ENCODE measurements around the gene DAP3.
"Not testable (repeated sequence)": the region's sequence is repeated elsewhere in the genome, so short reads cannot be mapped to it uniquely, and the experiment has no call there.

DAP3 gene

GRCh38 chr1:155689081-155689607 lies at the start of gene DAP3:
DAP3 (plus strand) TSS chr1:155689091; CDS start chr1:155709780, 20,689 bp downstream.
- not testable (repeated sequence) for TF ChIP-seq GATA3, GATA2 (IDR thresholded peaks at IDR 0.05; ENCODE audit: low read depth, low read length)

GRCh38 chr1:155640367-155640766 lies 48.5 kb upstream of the DAP3 start:
- no peak for TF ChIP-seq GATA2 (IDR thresholded peaks at IDR 0.05; ENCODE audit: low read depth, low read length)
- no peak for TF ChIP-seq GATA3 (IDR thresholded peaks at IDR 0.05; ENCODE audit: low read depth, low read length)

- no peak for TF ChIP-seq GATA3 (IDR thresholded peaks at IDR 0.05; ENCODE audit: low read depth, low read length)
- no peak for TF ChIP-seq GATA2 (IDR thresholded peaks at IDR 0.05; ENCODE audit: low read depth, low read length)
Measured at GRCh38 chr1:155643230-155643629, 45.7 kb upstream of the DAP3 start.

- no peak for TF ChIP-seq GATA2 (IDR thresholded peaks at IDR 0.05; ENCODE audit: low read depth, low read length)
- TF ChIP-seq GATA3 (IDR thresholded peaks at IDR 0.05; ENCODE audit: low read depth, low read length), result no peak
Measured at GRCh38 chr1:155645034-155645598, 43.8 kb upstream of the DAP3 start.

- TF ChIP-seq GATA2 (IDR thresholded peaks at IDR 0.05; ENCODE audit: low read depth, low read length), result no peak
- TF ChIP-seq GATA3 (IDR thresholded peaks at IDR 0.05; ENCODE audit: low read depth, low read length), result no peak
Measured at GRCh38 chr1:155645648-155646047, 43.2 kb upstream of the DAP3 start.

- TF ChIP-seq GATA2 (IDR thresholded peaks at IDR 0.05; ENCODE audit: low read depth, low read length) (no peak), GATA3 (IDR thresholded peaks at IDR 0.05; ENCODE audit: low read depth, low read length) (no peak)
Measured at GRCh38 chr1:155646307-155646706, 42.6 kb upstream of the DAP3 start.

- no peak for TF ChIP-seq GATA2 (IDR thresholded peaks at IDR 0.05; ENCODE audit: low read depth, low read length)
Measured at GRCh38 chr1:155648207-155649147, 40.4 kb upstream of the DAP3 start.

- no peak for TF ChIP-seq GATA3 (IDR thresholded peaks at IDR 0.05; ENCODE audit: low read depth, low read length)
- TF ChIP-seq GATA2 (IDR thresholded peaks at IDR 0.05; ENCODE audit: low read depth, low read length), result no peak
Measured at GRCh38 chr1:155649676-155650075, 39.2 kb upstream of the DAP3 start.

GRCh38 chr1:155650231-155650757 lies 38.6 kb upstream of the DAP3 start:
- TF ChIP-seq GATA3 (IDR thresholded peaks at IDR 0.05; ENCODE audit: low read depth, low read length), result no peak

GRCh38 chr1:155651861-155652661 lies 36.8 kb upstream of the DAP3 start:
- TF ChIP-seq GATA3 (IDR thresholded peaks at IDR 0.05; ENCODE audit: low read depth, low read length), result no peak
- no peak for TF ChIP-seq GATA2 (IDR thresholded peaks at IDR 0.05; ENCODE audit: low read depth, low read length)

GRCh38 chr1:155652951-155653350 lies 35.9 kb upstream of the DAP3 start:
- TF ChIP-seq GATA3 (IDR thresholded peaks at IDR 0.05; ENCODE audit: low read depth, low read length) (no peak), GATA2 (IDR thresholded peaks at IDR 0.05; ENCODE audit: low read depth, low read length) (no peak)

GRCh38 chr1:155657463-155657862 lies 31.4 kb upstream of the DAP3 start:
- TF ChIP-seq GATA2 (IDR thresholded peaks at IDR 0.05; ENCODE audit: low read depth, low read length), result no peak
- no peak for TF ChIP-seq GATA3 (IDR thresholded peaks at IDR 0.05; ENCODE audit: low read depth, low read length)

GRCh38 chr1:155669233-155670162 lies 19.4 kb upstream of the DAP3 start:
- no peak for TF ChIP-seq GATA2 (IDR thresholded peaks at IDR 0.05; ENCODE audit: low read depth, low read length)
- TF ChIP-seq GATA3 (IDR thresholded peaks at IDR 0.05; ENCODE audit: low read depth, low read length), result no peak
